Measurements from ENCODE around the gene EIF3J. TPM values are rescaled to one million over a fixed set of nuclear protein-coding genes. Genes with fewer than 3 reads are reported as not detected.

EIF3J gene
- total RNA-seq, 6 experiments from 2014 or later: 83.2 to 120 (median 87.5) TPM

DNA sequence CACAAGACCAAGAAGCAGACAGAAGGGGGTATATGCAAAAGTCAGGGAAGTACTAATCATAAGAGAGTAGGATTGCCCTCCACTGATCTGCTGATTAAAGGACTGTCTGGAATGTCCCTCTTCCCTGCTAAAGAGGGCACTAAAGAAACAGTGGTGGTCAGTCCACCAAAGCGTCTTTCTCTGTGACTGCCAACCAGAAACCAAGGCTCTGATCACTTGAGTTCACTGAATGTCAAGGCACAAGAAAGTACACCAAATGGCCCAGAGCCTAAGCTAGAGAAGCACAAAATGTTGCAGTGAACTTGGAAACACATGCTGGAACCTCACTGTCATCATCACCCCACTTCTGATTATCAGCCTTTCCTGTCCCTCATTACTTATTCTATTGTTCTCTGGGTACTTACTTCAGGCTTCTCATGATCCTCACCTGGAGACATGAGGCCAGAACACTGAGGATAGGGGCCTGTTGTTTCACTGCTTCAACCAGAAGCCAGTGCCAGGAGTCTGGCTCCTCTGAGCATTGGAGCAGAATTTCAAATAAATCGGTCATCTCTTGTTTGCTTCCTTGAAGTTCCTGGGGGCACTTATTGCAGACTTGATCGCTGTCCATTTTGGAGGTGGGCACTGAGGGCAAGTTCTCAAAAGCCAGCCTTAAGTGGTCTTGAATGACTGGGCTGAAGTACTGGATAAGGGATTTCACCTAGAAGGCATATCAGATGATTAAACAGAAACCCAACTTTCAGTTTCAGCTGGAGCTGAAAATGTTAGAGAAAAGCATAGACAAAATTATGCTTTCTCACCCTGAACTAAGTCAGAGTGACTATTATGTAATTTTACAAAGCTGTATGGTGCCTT lies 58.9 kb downstream of the EIF3J start:
- Mint-ChIP-seq H3K27me3 (ENCODE audit: insufficient read depth) (no peaks in the 10 kb centered on the region), H3K4me3 (no peak overlapping the region), H3K4me1 (ENCODE audit: low read depth) (peaks cover 24% of the 10 kb centered on the region), H3K36me3 (ENCODE audit: low read depth) (peaks cover 13% of the 10 kb centered on the region), H3K9me3 (no peaks in the 10 kb centered on the region), H3K27ac (peak overlapping the region; percentile 46)
- DNase-seq: no peak
- TF ChIP-seq, protein P1, sequence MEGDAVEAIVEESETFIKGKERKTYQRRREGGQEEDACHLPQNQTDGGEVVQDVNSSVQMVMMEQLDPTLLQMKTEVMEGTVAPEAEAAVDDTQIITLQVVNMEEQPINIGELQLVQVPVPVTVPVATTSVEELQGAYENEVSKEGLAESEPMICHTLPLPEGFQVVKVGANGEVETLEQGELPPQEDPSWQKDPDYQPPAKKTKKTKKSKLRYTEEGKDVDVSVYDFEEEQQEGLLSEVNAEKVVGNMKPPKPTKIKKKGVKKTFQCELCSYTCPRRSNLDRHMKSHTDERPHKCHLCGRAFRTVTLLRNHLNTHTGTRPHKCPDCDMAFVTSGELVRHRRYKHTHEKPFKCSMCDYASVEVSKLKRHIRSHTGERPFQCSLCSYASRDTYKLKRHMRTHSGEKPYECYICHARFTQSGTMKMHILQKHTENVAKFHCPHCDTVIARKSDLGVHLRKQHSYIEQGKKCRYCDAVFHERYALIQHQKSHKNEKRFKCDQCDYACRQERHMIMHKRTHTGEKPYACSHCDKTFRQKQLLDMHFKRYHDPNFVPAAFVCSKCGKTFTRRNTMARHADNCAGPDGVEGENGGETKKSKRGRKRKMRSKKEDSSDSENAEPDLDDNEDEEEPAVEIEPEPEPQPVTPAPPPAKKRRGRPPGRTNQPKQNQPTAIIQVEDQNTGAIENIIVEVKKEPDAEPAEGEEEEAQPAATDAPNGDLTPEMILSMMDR (IDR thresholded peaks at IDR 0.05): no peak

DNA sequence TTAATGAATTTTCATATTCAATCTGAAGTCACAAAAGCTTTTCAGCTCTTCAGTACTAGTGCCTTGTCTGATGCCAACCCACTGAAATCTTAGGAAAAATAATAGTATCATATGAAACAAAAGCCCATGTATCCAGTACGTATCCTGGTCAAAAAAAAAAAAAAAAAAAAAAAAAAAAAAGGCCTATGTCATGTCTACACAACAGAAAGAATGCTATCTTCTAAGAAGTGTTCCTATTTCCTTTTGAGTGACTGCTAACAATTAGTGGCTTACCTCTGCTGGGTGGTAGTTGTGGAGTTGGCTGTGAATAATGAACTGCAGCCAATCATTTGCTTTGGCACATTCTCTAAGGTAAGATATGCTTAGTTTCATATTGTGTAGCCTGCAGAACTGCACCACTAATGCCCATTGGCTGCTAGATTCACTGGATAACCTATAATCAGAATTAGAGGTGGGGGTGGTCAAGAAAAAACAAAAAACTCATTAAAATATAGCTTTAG lies 59.6 kb downstream of the EIF3J start:
- peaks cover 11% of the 10 kb centered on the region for H3K36me3 Mint-ChIP-seq (ENCODE audit: low read depth)

DNA sequence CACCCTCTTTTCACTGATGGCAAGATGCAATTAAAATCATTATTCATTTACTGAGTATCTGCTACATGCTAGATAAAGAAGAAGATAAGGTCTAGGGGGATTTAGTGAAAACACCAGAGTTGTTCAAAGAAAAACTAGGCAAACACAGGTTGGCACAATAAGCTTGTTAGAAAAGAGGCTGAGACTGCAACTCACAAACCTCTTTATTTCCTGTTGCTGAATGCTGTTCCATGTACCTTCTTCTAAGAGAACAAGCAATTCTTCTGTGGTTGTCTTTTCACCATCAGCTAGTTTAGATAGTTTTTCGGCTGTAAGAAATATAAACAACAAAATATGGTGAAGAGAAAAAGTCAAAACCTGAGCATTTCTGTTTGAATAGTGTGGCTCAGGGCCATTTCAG lies 61.1 kb downstream of the EIF3J start:
- Mint-ChIP-seq H3K9me3 (no peaks in the 10 kb centered on the region), H3K4me3 (no peak overlapping the region), H3K4me1 (ENCODE audit: low read depth) (peaks cover 24% of the 10 kb centered on the region), H3K27ac (peak overlapping the region; percentile 61), H3K36me3 (ENCODE audit: low read depth) (peaks cover 20% of the 10 kb centered on the region), H3K27me3 (ENCODE audit: insufficient read depth) (no peaks in the 10 kb centered on the region)
- TF ChIP-seq, protein P1 (IDR thresholded peaks at IDR 0.05): no peak
- DNase-seq: no peak

More for the DNA sequence above, 59.6 kb downstream of the EIF3J start:
- TF ChIP-seq, protein P1 (IDR thresholded peaks at IDR 0.05): no peak
- Mint-ChIP-seq H3K4me1 (ENCODE audit: low read depth) (peaks cover 24% of the 10 kb centered on the region), H3K27me3 (ENCODE audit: insufficient read depth) (no peaks in the 10 kb centered on the region), H3K9me3 (no peaks in the 10 kb centered on the region), H3K27ac (no peak overlapping the region), H3K4me3 (no peak overlapping the region)
- no peak for DNase-seq

DNA sequence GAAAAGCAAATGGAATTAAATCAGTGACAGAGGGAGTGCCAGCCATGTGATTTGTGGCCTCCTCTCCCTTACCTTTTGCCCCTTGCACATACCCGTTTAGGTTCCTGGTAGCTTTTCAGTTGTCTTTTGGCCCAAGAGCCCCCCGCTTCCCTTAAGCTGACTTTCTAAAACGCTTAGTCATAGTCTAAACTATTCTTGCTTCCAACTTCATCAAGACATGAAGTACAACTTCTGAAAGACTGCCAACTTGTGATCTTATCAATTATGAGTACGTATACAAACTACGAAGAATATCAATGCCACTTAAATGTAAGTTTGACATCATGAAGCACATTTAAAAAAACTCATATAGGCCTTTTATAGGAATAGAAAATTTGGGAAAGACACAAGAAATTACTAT lies 61.9 kb downstream of the EIF3J start:
- H3K4me1 Mint-ChIP-seq (ENCODE audit: low read depth): peaks cover 24% of the 10 kb centered on the region
- peak overlapping the region; percentile 61 for H3K27ac Mint-ChIP-seq
- 0 out of 2 replicates have a peak overlapping the region, but pooled peaks have one; percentile 2 for H3K4me3 Mint-ChIP-seq
- no peaks in the 10 kb centered on the region for H3K27me3 Mint-ChIP-seq (ENCODE audit: insufficient read depth)
- peaks cover 25% of the 10 kb centered on the region for H3K36me3 Mint-ChIP-seq (ENCODE audit: low read depth)
- H3K9me3 Mint-ChIP-seq: no peaks in the 10 kb centered on the region
- TF ChIP-seq, protein P1 (IDR thresholded peaks at IDR 0.05): no peak
- DNase-seq: peak; percentile 87

DNA sequence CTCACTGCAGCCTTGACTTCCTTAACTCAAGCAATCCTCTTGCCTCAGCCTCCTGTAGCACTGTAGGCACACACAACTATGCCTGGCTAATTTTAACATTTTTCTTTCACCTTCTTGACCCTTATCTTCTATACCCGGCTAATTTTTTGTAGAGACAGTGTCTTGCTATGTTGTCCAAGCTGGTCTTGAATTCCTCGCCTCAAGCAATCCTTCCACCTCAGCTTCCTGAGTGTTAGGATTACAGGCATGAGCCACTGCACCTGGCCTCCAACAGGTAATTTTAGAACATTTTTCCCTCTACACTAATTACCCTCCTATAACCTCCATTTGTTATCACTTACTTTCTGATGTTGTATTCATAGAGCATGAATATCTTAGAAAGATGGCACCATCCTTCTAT lies 66.2 kb downstream of the EIF3J start:
- no peak for DNase-seq
- H3K27me3 Mint-ChIP-seq (ENCODE audit: insufficient read depth): no peaks in the 10 kb centered on the region; the same call in 1 of the 2 replicates
- H3K4me3 Mint-ChIP-seq: no peak overlapping the region
- H3K4me1 Mint-ChIP-seq (ENCODE audit: low read depth): peaks cover 12% of the 10 kb centered on the region
- peaks cover 34% of the 10 kb centered on the region for H3K36me3 Mint-ChIP-seq (ENCODE audit: low read depth)
- H3K9me3 Mint-ChIP-seq: no peaks in the 10 kb centered on the region
- TF ChIP-seq, protein P1 (IDR thresholded peaks at IDR 0.05): no peak
- no peak overlapping the region for H3K27ac Mint-ChIP-seq
